ENCODE measurements around the gene PARM1. TPM values are rescaled to one million over a fixed set of nuclear protein-coding genes. Genes with fewer than 3 reads are reported as not detected.

PARM1 gene
- total RNA-seq, 1 donor from 2014 or later, result 0.40 TPM

- DNase-seq (ENCODE audit: low spot score) (no peak), ATAC-seq (no peak)
Observed at GRCh38 chr4:74941123-74941522, 8.2 kb downstream of the PARM1 start.

- ATAC-seq, result no peak
- DNase-seq (ENCODE audit: low spot score), result no peak
Observed at GRCh38 chr4:74942251-74942917, 9.5 kb downstream of the PARM1 start.

- DNase-seq (ENCODE audit: low spot score), result no peak
- no peak for ATAC-seq
Observed at GRCh38 chr4:74942918-74943253, 10.0 kb downstream of the PARM1 start.

- DNase-seq (ENCODE audit: low spot score), result no peak
- ATAC-seq, result no peak
Observed at GRCh38 chr4:74944354-74944793, 11.5 kb downstream of the PARM1 start.

DNA sequence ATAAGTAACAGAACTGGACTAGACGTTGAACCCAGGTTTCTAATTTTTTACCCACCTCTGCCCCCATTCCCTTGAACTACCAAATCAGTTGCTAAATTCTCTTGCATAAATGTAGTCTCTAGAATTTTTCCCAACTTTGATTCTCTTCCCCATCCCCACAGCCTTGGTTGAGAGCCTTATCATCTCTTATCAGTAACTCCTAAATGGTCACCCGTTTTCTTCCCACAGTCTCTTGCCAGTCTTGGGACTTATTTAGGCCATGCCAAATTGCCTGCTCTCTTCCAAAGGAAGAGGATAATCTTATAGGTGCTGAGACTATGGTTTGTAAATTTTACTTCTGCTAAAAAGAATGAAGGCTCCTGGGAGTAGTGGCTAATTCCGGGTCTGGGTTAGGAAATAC lies 13.3 kb downstream of the PARM1 start:
- no peak for ATAC-seq
- DNase-seq (ENCODE audit: low spot score), result no peak

GRCh38 chr4:74947798-74948197 lies 14.9 kb downstream of the PARM1 start:
- DNase-seq (ENCODE audit: low spot score), result no peak
- ATAC-seq, result no peak

DNA sequence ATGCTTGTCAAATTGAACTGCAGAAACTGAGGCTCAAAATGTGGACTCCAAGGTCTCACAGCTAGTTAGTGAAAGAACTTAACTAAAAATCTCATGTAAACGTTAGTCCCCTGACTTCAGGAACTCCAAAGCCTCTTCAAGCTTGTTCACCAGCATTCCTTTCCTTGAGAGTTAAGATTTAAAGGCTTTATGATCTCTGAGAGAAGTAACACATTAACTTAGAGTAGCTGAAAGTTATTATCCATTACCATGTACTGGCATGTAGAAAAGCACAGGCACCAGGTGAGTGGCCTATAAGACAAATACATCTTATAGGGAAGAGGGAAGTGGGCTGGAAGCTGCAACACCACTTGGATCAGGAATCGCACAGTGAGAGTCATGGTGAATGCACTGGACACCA lies 15.3 kb downstream of the PARM1 start:
- no peak for ATAC-seq
- DNase-seq (ENCODE audit: low spot score), result no peak

GRCh38 chr4:74950200-74950599 lies 17.3 kb downstream of the PARM1 start:
- DNase-seq (ENCODE audit: low spot score), result no peak
- no peak for ATAC-seq

- ATAC-seq, result no peak
- no peak for DNase-seq (ENCODE audit: low spot score)
Observed at GRCh38 chr4:74950882-74951281, 18.0 kb downstream of the PARM1 start.

GRCh38 chr4:74953647-74954046 lies 20.7 kb downstream of the PARM1 start:
- ATAC-seq (no peak), DNase-seq (ENCODE audit: low spot score) (no peak)

GRCh38 chr4:74958881-74959280 lies 26.0 kb downstream of the PARM1 start:
- ATAC-seq (no peak), DNase-seq (ENCODE audit: low spot score) (no peak)

DNA sequence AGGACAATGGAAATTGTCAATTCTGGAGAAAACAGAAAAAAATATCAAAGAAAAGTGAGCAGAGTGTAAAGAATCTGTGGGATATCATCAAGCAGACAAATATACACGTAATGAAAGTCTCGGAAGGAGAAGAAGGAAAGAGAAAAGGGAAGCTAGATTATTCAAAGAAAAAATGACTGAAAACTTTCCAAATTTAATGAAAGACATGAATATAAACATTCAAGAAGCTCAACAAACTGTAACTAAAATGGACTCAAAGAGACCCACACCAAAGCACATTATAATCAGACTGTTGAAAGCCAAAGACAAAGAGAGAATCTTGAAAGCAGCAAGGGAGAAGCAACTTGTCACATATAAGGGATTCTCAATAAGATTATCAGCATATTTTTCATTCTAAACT lies 28.3 kb downstream of the PARM1 start:
- DNase-seq (ENCODE audit: low spot score) (no peak), ATAC-seq (no peak)

DNA sequence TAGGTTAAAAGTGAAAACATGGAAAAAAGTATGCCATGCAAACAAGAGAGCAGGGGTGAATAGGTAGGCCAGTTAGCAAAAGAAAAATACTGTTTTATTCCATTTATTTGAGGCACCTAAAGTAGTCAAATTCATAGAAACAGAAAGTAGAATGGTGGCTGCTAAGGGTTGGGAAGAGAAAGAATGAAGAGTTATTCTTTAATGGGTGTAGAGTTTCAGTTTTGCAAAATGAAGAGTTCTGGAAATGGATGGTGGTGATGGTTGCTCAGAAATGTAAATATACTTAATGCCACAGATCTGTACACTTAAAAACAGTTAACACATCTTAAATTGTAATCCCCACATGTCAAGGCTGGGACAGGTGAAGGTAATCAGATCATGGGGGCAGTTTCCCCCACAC lies 29.7 kb downstream of the PARM1 start:
- ATAC-seq (no peak), DNase-seq (ENCODE audit: low spot score) (no peak)

DNA sequence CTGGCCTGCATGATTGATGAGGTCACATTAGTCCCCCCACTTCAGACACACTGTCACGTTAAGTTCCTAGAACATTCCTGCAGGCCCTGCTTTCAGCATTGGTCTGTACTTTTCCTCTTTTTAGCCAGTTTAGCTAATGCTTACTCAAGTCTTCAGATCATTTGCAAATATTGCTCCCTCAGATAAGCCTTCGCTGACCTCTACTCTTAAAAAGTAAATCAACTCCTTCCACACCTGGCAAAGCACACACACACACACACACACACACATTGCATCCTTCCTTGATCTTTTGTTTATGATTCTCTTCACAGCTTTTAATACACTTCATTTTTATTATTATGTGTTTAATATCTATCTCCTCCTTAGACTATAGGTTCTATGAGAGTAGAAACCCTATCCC lies 31.4 kb downstream of the PARM1 start:
- DNase-seq (ENCODE audit: low spot score) (no peak), ATAC-seq (no peak)

DNA sequence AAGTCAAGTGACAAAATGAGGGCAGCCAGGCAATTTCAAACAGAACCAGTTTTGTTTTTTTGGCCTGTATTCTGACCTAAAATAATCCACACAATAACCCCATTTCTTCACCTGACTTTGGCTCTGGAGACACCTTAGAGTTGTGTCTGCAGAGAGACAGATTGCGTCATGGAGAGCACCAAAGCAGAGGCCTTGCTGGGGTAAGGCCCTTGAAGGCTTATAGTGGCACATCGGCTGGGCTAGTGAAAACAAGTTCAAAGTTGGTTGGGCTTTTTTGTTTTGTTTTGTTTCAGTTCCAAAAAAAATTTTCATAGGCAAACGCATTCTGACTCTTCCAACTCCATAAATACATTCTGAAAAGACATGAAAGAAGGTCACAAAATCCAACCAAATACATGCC lies 34.4 kb downstream of the PARM1 start:
- no peak for ATAC-seq

DNA sequence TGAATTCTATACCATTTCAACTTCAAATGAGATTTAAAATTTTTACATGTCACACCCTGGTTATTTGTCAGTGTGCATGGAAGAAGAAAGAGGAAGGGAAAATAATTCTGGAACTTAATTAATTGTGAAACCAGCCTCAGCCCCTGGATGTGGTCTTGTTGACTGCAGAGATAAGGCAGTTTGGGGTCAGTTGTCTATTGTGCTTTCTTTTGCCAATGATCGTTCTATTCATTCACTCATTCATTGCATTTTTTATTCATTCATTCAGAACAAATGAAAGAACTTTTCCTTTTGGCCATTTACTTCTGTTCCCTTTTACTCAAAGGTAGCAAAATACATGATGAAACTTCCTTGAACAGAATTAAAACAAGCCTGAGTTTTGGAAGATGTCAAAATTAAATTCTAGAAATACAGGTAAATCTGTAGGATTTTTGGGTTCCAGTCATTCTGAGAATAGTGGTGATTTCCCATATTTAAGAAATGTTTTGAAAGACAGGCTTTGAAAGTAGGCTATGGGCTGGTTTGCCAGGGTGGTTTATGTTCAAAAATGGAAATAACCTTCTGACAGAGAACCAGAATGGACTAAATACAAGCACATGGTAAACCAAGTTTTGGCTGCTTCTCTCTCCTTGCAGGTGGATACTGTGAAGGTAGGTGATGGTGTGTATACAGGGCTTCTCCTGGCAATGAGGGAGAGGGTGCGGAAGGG lies 35.7 kb downstream of the PARM1 start:
- ATAC-seq, result no peak
- no peak for DNase-seq (ENCODE audit: low spot score)

More for the DNA sequence above, 34.4 kb downstream of the PARM1 start:
- no peak for DNase-seq (ENCODE audit: low spot score)

DNA sequence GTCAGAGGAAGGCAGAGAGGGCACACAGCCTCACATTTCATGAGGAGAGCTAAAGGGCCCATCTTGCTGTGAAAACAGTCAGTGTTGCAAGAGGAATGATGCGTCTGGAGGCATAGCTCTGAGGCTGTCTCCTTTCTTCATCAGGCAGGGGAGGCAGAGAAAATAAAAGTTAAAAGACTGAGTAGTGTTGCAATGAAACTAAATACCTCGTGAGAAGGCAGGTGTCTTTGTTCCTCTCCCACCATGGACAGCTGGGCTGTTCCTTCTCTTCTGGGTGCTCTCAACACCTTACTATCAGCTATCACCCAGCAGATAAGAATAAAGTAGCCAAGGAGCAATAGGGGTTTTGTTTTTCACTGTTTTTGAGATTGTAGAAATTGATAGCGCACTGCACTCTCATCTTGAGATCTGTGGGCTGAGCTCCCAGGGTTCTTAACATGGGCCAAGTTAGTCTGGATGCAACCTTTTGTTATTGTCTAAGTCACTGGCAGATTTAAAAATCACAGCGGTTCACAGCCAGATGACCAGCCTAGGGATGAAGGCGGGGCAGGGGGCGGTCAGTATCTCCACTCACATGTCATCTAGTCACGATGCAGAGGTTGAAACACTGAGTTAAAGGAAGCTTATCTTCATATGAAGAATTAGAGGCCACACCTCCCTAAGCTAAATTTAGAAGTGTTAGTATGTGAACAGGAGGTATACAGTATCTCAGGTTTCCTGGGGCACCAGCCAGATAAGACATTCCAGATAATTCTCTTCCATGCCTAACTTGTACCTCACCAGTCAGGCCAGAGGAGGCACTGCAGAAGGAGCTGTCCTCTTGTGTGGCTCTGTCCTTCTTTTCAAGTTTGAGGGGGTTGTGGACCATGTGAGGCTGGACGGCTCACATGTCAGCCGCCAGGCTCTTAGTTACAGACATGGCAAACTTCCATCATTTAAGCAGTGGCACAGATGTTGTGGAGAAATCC lies 36.9 kb downstream of the PARM1 start:
- ATAC-seq (no peak), DNase-seq (ENCODE audit: low spot score) (no peak)

DNA sequence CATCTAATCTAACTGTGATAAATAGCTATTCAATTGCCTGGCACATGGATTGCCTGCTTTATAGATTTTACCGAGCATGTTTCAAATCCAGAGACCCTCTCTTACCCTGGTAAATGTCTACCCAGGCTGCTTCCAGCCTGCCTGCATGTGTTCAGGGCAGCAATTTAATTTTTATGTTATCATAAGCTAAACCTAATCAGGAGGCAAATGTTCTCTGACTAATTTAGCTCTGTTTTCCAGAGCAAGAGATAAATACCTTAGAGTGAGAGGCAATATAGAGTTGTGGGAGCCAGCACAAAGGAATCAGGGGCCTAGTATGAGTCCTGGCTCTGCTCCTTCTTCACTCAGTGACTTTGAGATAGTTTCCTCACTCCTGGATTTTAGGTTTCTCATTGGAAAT lies 37.7 kb downstream of the PARM1 start:
- ATAC-seq, result no peak
- no peak for DNase-seq (ENCODE audit: low spot score)

- no peak for ATAC-seq
- no peak for DNase-seq (ENCODE audit: low spot score)
Observed at GRCh38 chr4:74971862-74972261, 38.9 kb downstream of the PARM1 start.

- DNase-seq (ENCODE audit: low spot score), result no peak
Observed at GRCh38 chr4:74975082-74975481, 42.2 kb downstream of the PARM1 start.

More at GRCh38 chr4:74975082-74975481, 42.2 kb downstream of the PARM1 start:
- no peak for ATAC-seq
